Ishikawa (cell line): Measurements from ENCODE around the gene CAMLG.

ENCODE experiments used
- CREB1 ChIP-seq: IDR thresholded peaks from 2 replicates; pipeline ENCODE4 v1.6.1; 2012; ENCODE audit warnings: low read depth
- EGR1 ChIP-seq: IDR thresholded peaks from 2 replicates; pipeline ENCODE4 v1.6.1; 2012
- EP300 ChIP-seq: IDR thresholded peaks from 2 replicates; pipeline ENCODE4 v1.6.1; 2012; ENCODE audit warnings: borderline replicate concordance
- NFIC ChIP-seq: IDR thresholded peaks from 2 replicates; pipeline ENCODE4 v1.6.1; 2012
- RAD21 ChIP-seq: IDR thresholded peaks from 2 replicates; pipeline ENCODE4 v1.6.1; 2012; ENCODE audit warnings: low read depth
- TCF12 ChIP-seq: IDR thresholded peaks from 2 replicates; pipeline ENCODE4 v1.6.1; 2012; ENCODE audit warnings: low read depth
- TF ChIP-seq, protein P1 (sequence below): IDR thresholded peaks from 2 replicates; pipeline ENCODE4 v1.6.1; 2012; ENCODE audit warnings: low read depth, mild to moderate bottlenecking

- TF ChIP-seq NFIC, result no peak
- no peak for TF ChIP-seq EP300
- TF ChIP-seq, protein P1, sequence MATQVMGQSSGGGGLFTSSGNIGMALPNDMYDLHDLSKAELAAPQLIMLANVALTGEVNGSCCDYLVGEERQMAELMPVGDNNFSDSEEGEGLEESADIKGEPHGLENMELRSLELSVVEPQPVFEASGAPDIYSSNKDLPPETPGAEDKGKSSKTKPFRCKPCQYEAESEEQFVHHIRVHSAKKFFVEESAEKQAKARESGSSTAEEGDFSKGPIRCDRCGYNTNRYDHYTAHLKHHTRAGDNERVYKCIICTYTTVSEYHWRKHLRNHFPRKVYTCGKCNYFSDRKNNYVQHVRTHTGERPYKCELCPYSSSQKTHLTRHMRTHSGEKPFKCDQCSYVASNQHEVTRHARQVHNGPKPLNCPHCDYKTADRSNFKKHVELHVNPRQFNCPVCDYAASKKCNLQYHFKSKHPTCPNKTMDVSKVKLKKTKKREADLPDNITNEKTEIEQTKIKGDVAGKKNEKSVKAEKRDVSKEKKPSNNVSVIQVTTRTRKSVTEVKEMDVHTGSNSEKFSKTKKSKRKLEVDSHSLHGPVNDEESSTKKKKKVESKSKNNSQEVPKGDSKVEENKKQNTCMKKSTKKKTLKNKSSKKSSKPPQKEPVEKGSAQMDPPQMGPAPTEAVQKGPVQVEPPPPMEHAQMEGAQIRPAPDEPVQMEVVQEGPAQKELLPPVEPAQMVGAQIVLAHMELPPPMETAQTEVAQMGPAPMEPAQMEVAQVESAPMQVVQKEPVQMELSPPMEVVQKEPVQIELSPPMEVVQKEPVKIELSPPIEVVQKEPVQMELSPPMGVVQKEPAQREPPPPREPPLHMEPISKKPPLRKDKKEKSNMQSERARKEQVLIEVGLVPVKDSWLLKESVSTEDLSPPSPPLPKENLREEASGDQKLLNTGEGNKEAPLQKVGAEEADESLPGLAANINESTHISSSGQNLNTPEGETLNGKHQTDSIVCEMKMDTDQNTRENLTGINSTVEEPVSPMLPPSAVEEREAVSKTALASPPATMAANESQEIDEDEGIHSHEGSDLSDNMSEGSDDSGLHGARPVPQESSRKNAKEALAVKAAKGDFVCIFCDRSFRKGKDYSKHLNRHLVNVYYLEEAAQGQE, result no peak
- TF ChIP-seq TCF12, result no peak
- TF ChIP-seq CREB1, result no peak
- no peak for TF ChIP-seq EGR1
- TF ChIP-seq RAD21, result no peak
Measured at GRCh38 chr5:134732819-134733218, 5.5 kb upstream of the CAMLG start.
